Astrocyte (in vitro differentiated cells and primary cell): ENCODE measurements around the gene MAT2A. TPM values are rescaled to one million over a fixed set of nuclear protein-coding genes. Genes with fewer than 3 reads are reported as not detected.

Source experiments
- DNase-seq: peaks from one replicate; pipeline ENCODE4 v3.0.0-alpha.2; 2010; ENCODE audit warnings: low read depth
- FAIRE-seq: peaks from 2 replicates; lab custom pipeline; 2011; peaks lifted over from hg19 to GRCh38; lab: Jason Lieb, UNC
- H2AFZ ChIP-seq: 2 replicates; pipeline ENCODE4 v1.6.0; 2012; ENCODE audit warnings: low read depth, low read length, inconsistent platforms
- H3K27ac ChIP-seq: 2 replicates; pipeline ENCODE4 v1.5.1; 2011; ENCODE audit warnings: low read depth, low read length, inconsistent platforms
- H3K27me3 ChIP-seq: 2 replicates; pipeline ENCODE4 v1.6.0; 2011; ENCODE audit warnings: low read length, inconsistent platforms; ENCODE audit not compliant: insufficient read depth
- H3K36me3 ChIP-seq: 2 replicates; pipeline ENCODE4 v1.5.1; 2011; ENCODE audit warnings: low read length, inconsistent platforms; ENCODE audit not compliant: insufficient read depth
- H3K4me1 ChIP-seq: 2 replicates; pipeline ENCODE4 v1.5.1; 2011; ENCODE audit warnings: low read length, inconsistent platforms; ENCODE audit not compliant: insufficient read depth
- H3K4me2 ChIP-seq: 2 replicates; pipeline ENCODE4 v1.6.0; 2012; ENCODE audit warnings: low read length, inconsistent platforms
- H3K4me3 ChIP-seq: 2 replicates; pipeline ENCODE4 v1.5.1; 2011; ENCODE audit warnings: low read depth, mild to moderate bottlenecking, low read length, inconsistent platforms; ENCODE audit not compliant: insufficient read depth
- H3K79me2 ChIP-seq: 2 replicates; pipeline ENCODE4 v1.6.0; 2012; ENCODE audit warnings: mild to moderate bottlenecking, low read length, inconsistent platforms; ENCODE audit not compliant: insufficient read depth
- H3K9ac ChIP-seq: 2 replicates; pipeline ENCODE4 v1.6.0; 2012; ENCODE audit warnings: mild to moderate bottlenecking, low read length, inconsistent platforms
- H3K9me3 ChIP-seq: 2 replicates; pipeline ENCODE4 v1.5.1; 2012; ENCODE audit warnings: low read depth, mild to moderate bottlenecking, low read length, inconsistent platforms; ENCODE audit not compliant: insufficient read depth
- H4K20me1 ChIP-seq: 2 replicates; pipeline ENCODE4 v1.6.0; 2012; ENCODE audit warnings: low read length, inconsistent platforms; ENCODE audit not compliant: insufficient read depth
- H3K27ac Mint-ChIP-seq: one replicate; pipeline ENCODE4 v1.8.0; 2021; ENCODE audit warnings: mild to moderate bottlenecking, mixed read lengths; ENCODE audit not compliant: unreplicated experiment
- H3K27me3 Mint-ChIP-seq: one replicate; pipeline ENCODE4 v1.8.0; 2021; ENCODE audit warnings: low read depth, mixed read lengths; ENCODE audit not compliant: unreplicated experiment
- H3K36me3 Mint-ChIP-seq: one replicate; pipeline ENCODE4 v1.8.0; 2021; ENCODE audit warnings: low read depth, mixed read lengths; ENCODE audit not compliant: unreplicated experiment
- H3K4me1 Mint-ChIP-seq: one replicate; pipeline ENCODE4 v1.8.0; 2021; ENCODE audit warnings: low read depth, mixed read lengths; ENCODE audit not compliant: unreplicated experiment
- H3K4me3 Mint-ChIP-seq: one replicate; pipeline ENCODE4 v1.8.0; 2021; ENCODE audit warnings: mild to moderate bottlenecking, moderate library complexity, mixed read lengths; ENCODE audit not compliant: unreplicated experiment
- H3K9me3 Mint-ChIP-seq: one replicate; pipeline ENCODE4 v1.8.0; 2021; ENCODE audit warnings: mild to moderate bottlenecking, mixed read lengths; ENCODE audit not compliant: unreplicated experiment
- EZH2 ChIP-seq: IDR thresholded peaks from 2 replicates; pipeline ENCODE4 v1.6.1; 2012; ENCODE audit warnings: mild to moderate bottlenecking, low read length, inconsistent platforms; ENCODE audit not compliant: insufficient read depth
- total RNA-seq: library from RNA; stranded (reverse); gene quantifications from 2 replicates; pipeline ENCODE4 v1.2.1, GENCODE V29; 2021
- TF ChIP-seq, protein P1 (sequence below): IDR thresholded peaks from 2 replicates; pipeline ENCODE4 v1.5.1; 2011; ENCODE audit warnings: low read depth, mild to moderate bottlenecking, inconsistent platforms, low read length, moderate library complexity; ENCODE audit not compliant: insufficient read depth

MAT2A gene
- total RNA-seq, 1 donor from 2014 or later: 180 TPM

DNA sequence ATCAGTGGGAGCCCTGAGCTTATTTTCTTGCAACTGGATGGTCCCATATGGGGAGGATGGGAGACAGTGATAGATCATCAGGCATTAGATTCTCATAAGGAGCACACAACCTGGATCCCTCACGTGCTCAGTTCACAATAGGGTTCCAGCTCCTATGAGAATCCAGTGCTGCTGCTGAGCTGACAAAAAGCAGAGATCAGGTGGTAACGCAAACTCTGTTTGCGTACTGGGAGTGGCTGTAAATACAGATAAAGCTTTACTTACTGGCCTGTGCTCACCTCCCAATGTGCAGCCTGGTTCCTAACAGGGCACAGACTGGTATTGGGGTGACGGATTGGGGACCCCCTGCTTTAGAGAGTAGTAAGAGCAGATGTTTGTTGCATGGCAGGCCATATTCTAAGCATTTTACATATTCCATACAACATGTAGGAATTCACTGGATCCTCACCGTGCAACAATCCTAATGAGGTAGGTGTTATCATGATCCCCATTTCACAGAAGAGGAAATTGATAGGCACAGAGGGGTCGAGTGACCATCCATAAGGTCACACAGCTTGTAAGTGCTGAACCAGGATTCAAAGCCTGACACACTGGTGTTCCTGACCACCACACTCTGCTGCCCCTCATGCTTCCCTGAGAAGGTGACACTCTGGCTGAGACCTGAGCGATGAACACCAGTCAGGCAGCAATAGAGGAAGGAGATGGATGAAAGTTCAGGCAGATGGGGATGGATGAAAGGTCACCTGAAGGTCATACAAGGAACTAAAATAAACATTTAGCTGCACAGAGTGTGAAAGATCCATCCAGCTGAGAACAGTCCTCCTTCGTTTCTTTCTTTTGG, 15.7 kb upstream of the MAT2A start:
- DNase-seq (no peak), FAIRE-seq (no peak)
- H4K20me1 ChIP-seq: no peaks in the 10 kb centered on the region
- H2AFZ ChIP-seq: no peak overlapping the region
- H3K36me3 ChIP-seq: no peaks in the 10 kb centered on the region
- Mint-ChIP-seq H3K4me3 (no peak overlapping the region), H3K27me3 (peaks cover 10% of the 10 kb centered on the region), H3K36me3 (no peaks in the 10 kb centered on the region), H3K9me3 (no peaks in the 10 kb centered on the region), H3K4me1 (no peaks in the 10 kb centered on the region), H3K27ac (no peak overlapping the region)
- H3K4me3 ChIP-seq: no peak overlapping the region
- H3K27me3 ChIP-seq: peaks cover 3% of the 10 kb centered on the region
- H3K4me2 ChIP-seq: no peak overlapping the region
- H3K9me3 ChIP-seq: no peaks in the 10 kb centered on the region
- TF ChIP-seq, protein P1, sequence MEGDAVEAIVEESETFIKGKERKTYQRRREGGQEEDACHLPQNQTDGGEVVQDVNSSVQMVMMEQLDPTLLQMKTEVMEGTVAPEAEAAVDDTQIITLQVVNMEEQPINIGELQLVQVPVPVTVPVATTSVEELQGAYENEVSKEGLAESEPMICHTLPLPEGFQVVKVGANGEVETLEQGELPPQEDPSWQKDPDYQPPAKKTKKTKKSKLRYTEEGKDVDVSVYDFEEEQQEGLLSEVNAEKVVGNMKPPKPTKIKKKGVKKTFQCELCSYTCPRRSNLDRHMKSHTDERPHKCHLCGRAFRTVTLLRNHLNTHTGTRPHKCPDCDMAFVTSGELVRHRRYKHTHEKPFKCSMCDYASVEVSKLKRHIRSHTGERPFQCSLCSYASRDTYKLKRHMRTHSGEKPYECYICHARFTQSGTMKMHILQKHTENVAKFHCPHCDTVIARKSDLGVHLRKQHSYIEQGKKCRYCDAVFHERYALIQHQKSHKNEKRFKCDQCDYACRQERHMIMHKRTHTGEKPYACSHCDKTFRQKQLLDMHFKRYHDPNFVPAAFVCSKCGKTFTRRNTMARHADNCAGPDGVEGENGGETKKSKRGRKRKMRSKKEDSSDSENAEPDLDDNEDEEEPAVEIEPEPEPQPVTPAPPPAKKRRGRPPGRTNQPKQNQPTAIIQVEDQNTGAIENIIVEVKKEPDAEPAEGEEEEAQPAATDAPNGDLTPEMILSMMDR: no peak
- no peak for TF ChIP-seq EZH2
- no peaks in the 10 kb centered on the region for H3K79me2 ChIP-seq
- no peak overlapping the region for H3K9ac ChIP-seq
- no peaks in the 10 kb centered on the region for H3K4me1 ChIP-seq
- H3K27ac ChIP-seq: no peak overlapping the region

DNA sequence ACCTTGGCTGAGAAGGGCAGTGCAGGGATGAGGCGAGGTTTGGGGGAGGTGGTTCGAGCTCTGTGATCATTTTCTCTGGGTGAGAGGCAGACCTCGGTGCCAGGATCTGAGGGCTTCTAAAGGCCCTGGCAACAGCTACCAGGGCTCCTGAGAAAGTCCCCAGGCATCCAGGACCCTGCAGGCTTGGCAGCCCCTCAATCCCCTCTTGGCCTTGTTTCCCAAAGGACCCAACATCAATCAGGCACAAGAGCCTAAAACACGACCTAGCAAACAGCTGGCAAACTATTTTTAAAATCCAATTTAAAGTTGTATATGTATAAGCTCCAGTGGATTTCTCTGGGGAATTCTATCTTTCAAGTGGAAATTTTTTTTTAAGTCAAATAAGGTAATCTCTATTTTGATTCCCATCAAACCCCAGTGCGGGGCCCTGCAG, 15.0 kb upstream of the MAT2A start:
- Histone ChIP-seq H2AFZ (peak overlapping the region; percentile 9), H3K4me2 (no peak overlapping the region), H3K4me3 (no peak overlapping the region), H3K27me3 (peaks cover 3% of the 10 kb centered on the region), H3K4me1 (no peaks in the 10 kb centered on the region), H3K9me3 (no peaks in the 10 kb centered on the region), H3K36me3 (no peaks in the 10 kb centered on the region), H3K9ac (no peak overlapping the region), H4K20me1 (no peaks in the 10 kb centered on the region), H3K79me2 (no peaks in the 10 kb centered on the region), H3K27ac (no peak overlapping the region)
- TF ChIP-seq, protein P1: no peak
- TF ChIP-seq EZH2: no peak
- Mint-ChIP-seq H3K9me3 (no peaks in the 10 kb centered on the region), H3K36me3 (no peaks in the 10 kb centered on the region), H3K4me1 (no peaks in the 10 kb centered on the region), H3K27ac (peak overlapping the region; percentile 20), H3K27me3 (peaks cover 13% of the 10 kb centered on the region), H3K4me3 (no peak overlapping the region)
- no peak for DNase-seq
- no peak for FAIRE-seq

DNA sequence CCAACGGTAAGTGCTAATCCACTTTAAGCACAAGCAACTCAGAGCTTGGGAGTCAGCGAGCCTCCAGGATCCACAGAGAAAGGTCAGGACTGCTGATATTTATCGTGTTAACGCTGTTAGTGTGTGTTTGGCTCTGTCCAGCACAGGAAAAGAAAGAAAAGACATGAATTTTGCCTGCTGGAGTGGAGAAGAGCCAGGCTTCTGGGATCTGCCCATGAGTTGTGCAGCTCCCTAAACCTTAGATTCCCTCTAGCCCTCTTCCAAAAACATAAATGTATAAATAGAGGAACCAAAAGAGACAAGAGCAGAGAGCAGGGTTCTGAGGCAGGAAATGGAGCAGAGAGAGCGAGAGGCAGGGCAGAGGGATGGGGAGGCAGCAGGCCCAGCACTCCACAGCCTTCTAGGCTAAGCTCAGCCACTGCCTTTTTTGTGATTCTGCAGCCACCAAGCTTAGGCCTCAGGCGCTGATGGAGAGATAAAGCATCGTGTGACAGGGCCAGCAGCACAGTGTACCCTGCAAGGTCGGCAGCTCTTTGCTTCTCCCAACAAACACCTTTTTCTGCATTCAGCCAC, 14.5 kb upstream of the MAT2A start:
- FAIRE-seq (no peak), DNase-seq (no peak)
- Mint-ChIP-seq H3K4me1 (no peaks in the 10 kb centered on the region), H3K36me3 (no peaks in the 10 kb centered on the region), H3K4me3 (no peak overlapping the region), H3K27me3 (peaks cover 14% of the 10 kb centered on the region), H3K27ac (peak overlapping the region; percentile 20), H3K9me3 (no peaks in the 10 kb centered on the region)
- no peak overlapping the region for H3K27ac ChIP-seq
- no peak overlapping the region for H3K4me2 ChIP-seq
- no peaks in the 10 kb centered on the region for H3K4me1 ChIP-seq
- H3K9me3 ChIP-seq: no peaks in the 10 kb centered on the region
- H4K20me1 ChIP-seq: no peaks in the 10 kb centered on the region
- no peaks in the 10 kb centered on the region for H3K36me3 ChIP-seq
- no peaks in the 10 kb centered on the region for H3K79me2 ChIP-seq
- H3K27me3 ChIP-seq: peaks cover 3% of the 10 kb centered on the region
- no peak overlapping the region for H3K4me3 ChIP-seq
- H2AFZ ChIP-seq: peak overlapping the region; percentile 9
- TF ChIP-seq, protein P1: no peak
- no peak for TF ChIP-seq EZH2
- H3K9ac ChIP-seq: no peak overlapping the region
